ENCODE data around the gene REC8. TPM values are rescaled to one million over a fixed set of nuclear protein-coding genes. Genes with fewer than 3 reads are reported as not detected.
A peak's percentile ranks its signal among the peaks of the same experiment; 100 is the strongest.

Gene REC8
- total RNA-seq, 1 donor from 2014 or later: 18.5 TPM

DNA sequence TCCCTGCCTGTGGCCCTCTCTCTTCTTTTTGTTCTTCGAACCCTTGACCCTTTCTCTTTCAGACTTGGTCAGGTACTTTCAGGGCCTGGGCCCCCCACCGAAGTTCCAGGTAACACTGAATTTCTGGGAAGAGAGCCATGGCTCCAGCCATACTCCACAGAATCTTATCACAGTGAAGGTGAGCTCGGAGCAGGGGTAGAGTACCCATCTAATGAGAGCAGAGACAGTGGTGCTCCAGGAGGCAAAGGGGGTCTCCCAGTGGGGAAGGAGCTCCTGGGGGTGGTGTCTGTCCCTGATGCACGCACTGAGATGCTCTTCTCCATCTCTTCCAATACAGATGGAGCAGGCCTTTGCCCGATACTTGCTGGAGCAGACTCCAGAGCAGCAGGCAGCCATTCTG is 6.1 kb upstream of the REC8 start:
- Histone ChIP-seq H3K27me3 (no peaks in the 10 kb centered on the region), H3K27ac (no peak overlapping the region), H3K4me3 (no peak overlapping the region), H3K4me1 (peaks cover 18% of the 10 kb centered on the region), H3K36me3 (peaks cover 68% of the 10 kb centered on the region), H3K9me3 (no peaks in the 10 kb centered on the region)
- ATAC-seq (no peak), DNase-seq (no peak)
- intact Hi-C loops (cut with DNase I): no loop called here
- no peak for TF ChIP-seq CTCF (IDR thresholded peaks at IDR 0.05)

DNA sequence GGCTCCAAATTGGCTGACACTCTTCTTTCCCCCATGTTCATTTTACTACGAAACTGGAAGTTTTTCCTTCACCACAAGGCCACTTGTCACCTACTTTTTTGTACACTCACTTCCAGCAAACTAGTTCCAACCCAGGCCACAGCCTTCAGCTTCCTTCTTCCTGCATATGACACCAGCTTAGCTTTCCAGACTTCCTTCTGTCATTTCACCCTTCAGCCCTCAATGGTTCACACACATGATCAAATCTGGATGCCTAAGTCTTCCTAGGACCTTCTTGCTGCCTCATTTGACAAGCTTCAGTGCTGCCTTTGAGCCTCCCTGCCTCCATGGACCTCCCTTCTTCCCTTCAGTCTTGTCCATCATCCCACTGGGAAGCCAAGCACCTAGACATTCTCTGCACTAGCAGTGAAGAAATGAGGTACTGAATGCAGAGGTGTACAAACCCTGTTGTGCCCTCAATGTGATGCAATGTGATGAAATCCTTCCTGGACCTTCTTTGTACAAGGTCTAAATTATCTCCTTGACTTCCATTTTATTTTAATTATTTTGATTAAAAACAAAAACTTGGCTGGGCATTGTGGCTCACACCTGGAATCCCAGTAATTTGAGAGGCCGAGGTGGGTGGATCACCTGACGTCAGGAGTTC is 4.3 kb upstream of the REC8 start:
- no peak for TF ChIP-seq CTCF (IDR thresholded peaks at IDR 0.05)
- H3K4me3 ChIP-seq: no peak overlapping the region
- no peaks in the 10 kb centered on the region for H3K9me3 ChIP-seq
- H3K4me1 ChIP-seq: peaks cover 13% of the 10 kb centered on the region
- ATAC-seq (peak; percentile 34), DNase-seq (no peak)
- H3K27me3 ChIP-seq: no peaks in the 10 kb centered on the region
- H3K27ac ChIP-seq: peak overlapping the region; percentile 18
- H3K36me3 ChIP-seq: peaks cover 63% of the 10 kb centered on the region
- intact Hi-C loops (cut with DNase I): no loop called here

GRCh38 chr14:24172261-24172860 is 481 bp downstream of the REC8 start:
- no peak for TF ChIP-seq CTCF (IDR thresholded peaks at IDR 0.05)
- Histone ChIP-seq H3K4me3 (peak overlapping the region; percentile 37), H3K4me1 (peaks cover 4% of the 10 kb centered on the region), H3K9me3 (no peaks in the 10 kb centered on the region), H3K27me3 (no peaks in the 10 kb centered on the region), H3K27ac (no peak overlapping the region), H3K36me3 (peaks cover 45% of the 10 kb centered on the region)
- DNase-seq (no peak), ATAC-seq (no peak)
- intact Hi-C loops (cut with DNase I): no loop called here

GRCh38 chr14:24172871-24173281 is 996 bp downstream of the REC8 start:
- Histone ChIP-seq H3K9me3 (no peaks in the 10 kb centered on the region), H3K27ac (no peak overlapping the region), H3K4me3 (no peak overlapping the region), H3K36me3 (peaks cover 47% of the 10 kb centered on the region), H3K27me3 (no peaks in the 10 kb centered on the region), H3K4me1 (peaks cover 4% of the 10 kb centered on the region)
- no peak for TF ChIP-seq CTCF (IDR thresholded peaks at IDR 0.05)
- DNase-seq (no peak), ATAC-seq (no peak)
- intact Hi-C loops (cut with DNase I): no loop called here

DNA sequence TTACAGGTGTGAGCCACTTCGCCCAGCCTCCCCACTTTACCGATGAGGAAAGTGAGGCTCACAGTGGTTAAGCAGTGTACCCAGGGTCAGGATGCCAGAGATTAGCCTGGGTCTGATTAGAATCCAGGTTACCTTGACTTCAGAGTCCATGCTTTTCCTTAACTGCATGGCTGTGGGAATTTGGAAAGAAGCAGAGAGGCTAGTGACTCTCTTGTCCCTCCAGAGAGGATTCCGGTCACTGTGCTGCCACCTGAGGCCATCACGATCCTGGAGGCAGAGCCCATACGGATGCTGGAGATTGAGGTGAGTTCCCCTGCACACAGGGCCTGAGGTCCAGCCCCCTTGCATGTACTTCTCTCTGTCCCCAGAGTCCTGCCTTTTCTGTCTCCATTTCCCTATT is 4.7 kb downstream of the REC8 start:
- no peaks in the 10 kb centered on the region for H3K4me1 ChIP-seq
- H3K9me3 ChIP-seq: no peaks in the 10 kb centered on the region
- ATAC-seq: no peak
- peaks cover 71% of the 10 kb centered on the region for H3K36me3 ChIP-seq
- intact Hi-C loops (cut with DNase I): no loop called here
- H3K27me3 ChIP-seq: no peaks in the 10 kb centered on the region
- no peak for TF ChIP-seq CTCF (IDR thresholded peaks at IDR 0.05)
- DNase-seq: no peak
- no peak overlapping the region for H3K4me3 ChIP-seq
- no peak overlapping the region for H3K27ac ChIP-seq

Measured in upper lobe of right lung (tissue), 1 donor.